GM23338 (cell line): ENCODE measurements around the gene KRTAP9-8. TPM values are rescaled to one million over a fixed set of nuclear protein-coding genes. Genes with fewer than 3 reads are reported as not detected.
"Not testable (repeated sequence)": the region's sequence is repeated elsewhere in the genome, so short reads cannot be mapped to it uniquely, and the experiment has no call there.

Experiments
- ATAC-seq: fragments of 200-7000 bp; cut with Tn5 transposase; 3 replicates; pipeline ENCODE4 v1.9.1; 2020
- DNase-seq: peaks from one replicate; pipeline ENCODE4 v3.0.0-alpha.2; 2015; ENCODE audit warnings: low spot score
- H2AFZ ChIP-seq: fragments of 200-600 bp; sonication (generic); 2 replicates; pipeline ENCODE4 v1.8.0; 2016; ENCODE audit warnings: antibody characterized with exemption, mild to moderate bottlenecking, moderate library complexity
- H3F3A ChIP-seq: fragments of 200-600 bp; sonication (generic); replicated peaks from 2 replicates; pipeline ENCODE4 v1.8.0; 2017; ENCODE audit warnings: antibody characterized with exemption, mixed run types, low read depth
- H3K27ac ChIP-seq: fragments of 200-600 bp; sonication (generic); 2 replicates; pipeline ENCODE4 v1.6.1; 2016; ENCODE audit warnings: low read depth
- H3K27me3 ChIP-seq: fragments of 200-600 bp; sonication (generic); 2 replicates; pipeline ENCODE4 v1.8.0; 2016; ENCODE audit warnings: mild to moderate bottlenecking, mixed run types, moderate library complexity; ENCODE audit not compliant: insufficient read depth
- H3K36me3 ChIP-seq: fragments of 200-600 bp; sonication (generic); 2 replicates; pipeline ENCODE4 v1.8.0; 2016; ENCODE audit warnings: mild to moderate bottlenecking; ENCODE audit not compliant: insufficient read depth
- H3K4me1 ChIP-seq: fragments of 200-600 bp; sonication (generic); 2 replicates; pipeline ENCODE4 v1.8.0; 2016; ENCODE audit warnings: mild to moderate bottlenecking, moderate library complexity; ENCODE audit not compliant: insufficient read depth
- H3K4me2 ChIP-seq: fragments of 200-600 bp; sonication (generic); 2 replicates; pipeline ENCODE4 v1.7.1; 2017; ENCODE audit warnings: mixed run types
- H3K4me3 ChIP-seq: fragments of 200-600 bp; sonication (generic); 2 replicates; pipeline ENCODE4 v1.6.1; 2016; ENCODE audit warnings: mixed run types
- H3K79me2 ChIP-seq: fragments of 200-600 bp; sonication (generic); replicated peaks from 2 replicates; pipeline ENCODE4 v1.8.0; 2017; ENCODE audit warnings: mild to moderate bottlenecking; ENCODE audit not compliant: insufficient read depth
- H3K9me2 ChIP-seq: fragments of 200-600 bp; sonication (generic); 2 replicates; pipeline ENCODE4 v1.8.0; 2017; ENCODE audit not compliant: insufficient read depth
- H4K20me1 ChIP-seq: fragments of 200-600 bp; sonication (generic); replicated peaks from 2 replicates; pipeline ENCODE4 v1.8.0; 2017; ENCODE audit warnings: mild to moderate bottlenecking; ENCODE audit not compliant: insufficient read depth
- H3K27ac Mint-ChIP-seq: 2 replicates; pipeline ENCODE4 v1.8.0; 2020; ENCODE audit warnings: inconsistent platforms, mild to moderate bottlenecking, moderate library complexity, mixed read lengths
- H3K27me3 Mint-ChIP-seq: 3 replicates; pipeline ENCODE4 v1.8.0; 2022; ENCODE audit warnings: low read depth, mild to moderate bottlenecking, moderate library complexity, mixed read lengths, inconsistent platforms; ENCODE audit not compliant: insufficient read depth, poor library complexity
- H3K36me3 Mint-ChIP-seq: 3 replicates; pipeline ENCODE4 v1.8.0; 2021; ENCODE audit warnings: low read depth, mild to moderate bottlenecking, inconsistent platforms, moderate library complexity, mixed read lengths
- H3K4me1 Mint-ChIP-seq: 3 replicates; pipeline ENCODE4 v1.8.0; 2020; ENCODE audit warnings: mild to moderate bottlenecking, inconsistent platforms, mixed read lengths
- H3K4me3 Mint-ChIP-seq: 3 replicates; pipeline ENCODE4 v1.8.0; 2021; ENCODE audit warnings: moderate library complexity, mild to moderate bottlenecking, inconsistent platforms, mixed read lengths
- H3K9me3 Mint-ChIP-seq: 3 replicates; pipeline ENCODE4 v1.8.0; 2020; ENCODE audit warnings: moderate library complexity, mild to moderate bottlenecking, inconsistent platforms, mixed read lengths
- CREB1 ChIP-seq: fragments of 250-450 bp; sonication (Bioruptor Pico); IDR thresholded peaks from 2 replicates; pipeline ENCODE4 v1.5.0; 2020; ENCODE audit warnings: low read depth, mild to moderate bottlenecking, moderate library complexity
- NANOG ChIP-seq: IDR thresholded peaks from 2 replicates; pipeline ENCODE4 v1.6.1; 2016; ENCODE audit warnings: antibody characterized with exemption, borderline replicate concordance
- POLR2AphosphoS5 ChIP-seq: IDR thresholded peaks from 2 replicates; pipeline ENCODE4 v1.6.1; 2016; ENCODE audit warnings: antibody characterized with exemption, low read depth
- REST ChIP-seq: IDR thresholded peaks from one replicate; pipeline ENCODE4 v1.6.1; 2018; ENCODE audit warnings: antibody characterized with exemption; ENCODE audit not compliant: unreplicated experiment
- STAT1 ChIP-seq: IDR thresholded peaks from one replicate; pipeline ENCODE4 v1.6.1; 2016; ENCODE audit warnings: antibody characterized with exemption; ENCODE audit not compliant: unreplicated experiment
- ZNF114 ChIP-seq: fragments of 250-450 bp; sonication (Bioruptor Pico); IDR thresholded peaks from 2 replicates; pipeline ENCODE4 v1.5.0; 2020; ENCODE audit warnings: mild to moderate bottlenecking, moderate library complexity
- polyA plus RNA-seq: library from polyadenylated mRNA; unstranded; fragments of >200 nt; fragmentation: Nextera tagmentation; extraction: Ambion mirVana; gene quantifications from 2 replicates; pipeline ENCODE4 v1.2.1, GENCODE V29; 2016
- total RNA-seq: library from RNA; depleted of rRNA; stranded (reverse); fragments of >200 nt; shearing (Covaris generic); gene quantifications from 2 replicates; pipeline ENCODE4 v1.2.3, GENCODE V29; 2014
- TF ChIP-seq, protein P1 (sequence below), 2 experiments: fragments of 200-600 bp in 1 of 2; sonication (generic) in 1 of 2; conservative IDR thresholded peaks; 2 replicates each; pipeline versions ENCODE4 v1.5.1 to v1.6.1; 2016 to 2017; ENCODE audit warnings: antibody characterized with exemption in 2 of 2, low read depth in 2 of 2, mild to moderate bottlenecking in 2 of 2, moderate library complexity in 1 of 2

The KRTAP9-8 gene
- total and polyA plus RNA-seq, 2 experiments from 2014 or later: not detected

GRCh38 chr17:41237116-41237515 is 683 bp upstream of the KRTAP9-8 start:
- not testable (repeated sequence) for H4K20me1 ChIP-seq, H3F3A ChIP-seq, H3K79me2 ChIP-seq, H3K36me3 Mint-ChIP-seq, H3K27me3 ChIP-seq, H3K4me2 ChIP-seq, ATAC-seq, H3K4me3 Mint-ChIP-seq, H2AFZ ChIP-seq, H3K4me1 Mint-ChIP-seq, H3K4me1 ChIP-seq, H3K36me3 ChIP-seq, H3K9me2 ChIP-seq, DNase-seq, H3K27ac Mint-ChIP-seq, H3K27ac ChIP-seq, H3K27me3 Mint-ChIP-seq, H3K4me3 ChIP-seq
- H3K9me3 Mint-ChIP-seq: peaks cover 11% of the 10 kb centered on the region

- H3K79me2 ChIP-seq, H3K4me1 Mint-ChIP-seq, H3K9me3 Mint-ChIP-seq, H3K36me3 Mint-ChIP-seq, ATAC-seq, H3K36me3 ChIP-seq, H3K27me3 ChIP-seq, H3K27me3 Mint-ChIP-seq, H4K20me1 ChIP-seq, H3K27ac Mint-ChIP-seq, H3F3A ChIP-seq, H3K9me2 ChIP-seq, H3K4me1 ChIP-seq, H3K4me3 Mint-ChIP-seq, DNase-seq, H3K4me2 ChIP-seq, H3K4me3 ChIP-seq, H3K27ac ChIP-seq, H2AFZ ChIP-seq: not testable (repeated sequence)
These were observed 9.4 kb downstream of the KRTAP9-8 start for GRCh38 chr17:41246995-41247787.

DNA sequence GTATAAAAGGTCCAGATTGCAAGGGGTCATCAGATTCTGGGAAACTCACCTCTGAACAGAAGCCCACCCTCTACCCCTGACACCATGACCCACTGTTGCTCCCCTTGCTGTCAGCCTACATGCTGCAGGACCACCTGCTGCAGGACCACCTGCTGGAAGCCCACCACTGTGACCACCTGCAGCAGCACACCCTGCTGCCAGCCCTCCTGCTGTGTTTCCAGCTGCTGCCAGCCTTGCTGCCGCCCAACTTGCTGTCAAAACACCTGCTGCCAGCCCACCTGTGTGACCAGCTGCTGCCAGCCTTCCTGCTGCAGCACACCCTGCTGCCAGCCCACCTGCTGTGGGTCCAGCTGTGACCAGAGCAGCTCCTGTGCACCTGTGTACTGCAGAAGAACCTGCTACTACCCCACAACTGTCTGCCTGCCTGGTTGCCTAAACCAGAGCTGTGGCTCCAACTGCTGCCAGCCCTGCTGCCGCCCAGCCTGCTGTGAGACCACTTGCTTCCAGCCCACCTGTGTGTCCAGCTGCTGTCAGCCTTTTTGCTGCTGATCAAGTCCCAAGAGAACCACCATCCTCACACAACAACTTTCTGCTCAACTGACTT is 11.9 kb downstream of the KRTAP9-8 start, which contains the start of gene KRTAP9-4:
KRTAP9-4 (plus strand) TSS at position 51 of the 604 bp plus-strand sequence; CDS start at position 85, 34 bp downstream.
- not testable (repeated sequence) for H3K4me3 Mint-ChIP-seq, H3K36me3 Mint-ChIP-seq, H3K9me2 ChIP-seq, H3K27ac ChIP-seq, H4K20me1 ChIP-seq, DNase-seq, H3K36me3 ChIP-seq, H3K9me3 Mint-ChIP-seq, ATAC-seq, H3K4me2 ChIP-seq, H3K4me3 ChIP-seq, H3K4me1 Mint-ChIP-seq, H2AFZ ChIP-seq, H3K27ac Mint-ChIP-seq, H3K27me3 Mint-ChIP-seq, H3F3A ChIP-seq, H3K27me3 ChIP-seq, H3K79me2 ChIP-seq, H3K4me1 ChIP-seq

DNA sequence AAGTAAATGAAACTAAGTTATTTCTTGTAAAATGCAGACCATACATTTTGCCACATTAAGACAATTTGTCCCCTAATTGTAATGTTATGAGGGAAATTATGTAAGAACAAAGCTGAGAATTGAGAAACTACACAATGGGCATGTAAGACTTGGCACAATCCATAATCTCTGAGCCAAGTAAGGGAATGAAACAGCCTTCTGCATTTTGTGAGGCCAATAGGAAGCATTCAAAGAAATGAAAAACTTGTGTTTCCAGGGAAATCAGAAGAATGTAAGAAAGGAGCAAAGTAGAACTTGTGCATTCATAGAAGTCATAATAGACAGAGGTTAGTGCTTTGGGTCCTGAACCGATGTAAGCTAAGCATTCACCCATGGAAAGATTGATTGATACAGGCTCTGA is 13.5 kb downstream of the KRTAP9-8 start:
- no peak overlapping the region for H3K27ac Mint-ChIP-seq
- Histone ChIP-seq H4K20me1 (no peaks in the 10 kb centered on the region), H3K4me2 (no peak overlapping the region), H3K4me3 (no peak overlapping the region), H3K4me1 (no peaks in the 10 kb centered on the region), H3K27me3 (no peaks in the 10 kb centered on the region), H3K9me2 (no peaks in the 10 kb centered on the region), H3K36me3 (no peaks in the 10 kb centered on the region), H3F3A (no peaks in the 10 kb centered on the region), H2AFZ (no peak overlapping the region), H3K27ac (no peak overlapping the region), H3K79me2 (no peaks in the 10 kb centered on the region)
- H3K36me3 Mint-ChIP-seq: no peaks in the 10 kb centered on the region
- no peak for ATAC-seq
- no peak for TF ChIP-seq CREB1 (CRISPR knock-in tag)
- no peak for TF ChIP-seq NANOG
- TF ChIP-seq STAT1: no peak
- no peak for TF ChIP-seq ZNF114
- TF ChIP-seq, protein P1, sequence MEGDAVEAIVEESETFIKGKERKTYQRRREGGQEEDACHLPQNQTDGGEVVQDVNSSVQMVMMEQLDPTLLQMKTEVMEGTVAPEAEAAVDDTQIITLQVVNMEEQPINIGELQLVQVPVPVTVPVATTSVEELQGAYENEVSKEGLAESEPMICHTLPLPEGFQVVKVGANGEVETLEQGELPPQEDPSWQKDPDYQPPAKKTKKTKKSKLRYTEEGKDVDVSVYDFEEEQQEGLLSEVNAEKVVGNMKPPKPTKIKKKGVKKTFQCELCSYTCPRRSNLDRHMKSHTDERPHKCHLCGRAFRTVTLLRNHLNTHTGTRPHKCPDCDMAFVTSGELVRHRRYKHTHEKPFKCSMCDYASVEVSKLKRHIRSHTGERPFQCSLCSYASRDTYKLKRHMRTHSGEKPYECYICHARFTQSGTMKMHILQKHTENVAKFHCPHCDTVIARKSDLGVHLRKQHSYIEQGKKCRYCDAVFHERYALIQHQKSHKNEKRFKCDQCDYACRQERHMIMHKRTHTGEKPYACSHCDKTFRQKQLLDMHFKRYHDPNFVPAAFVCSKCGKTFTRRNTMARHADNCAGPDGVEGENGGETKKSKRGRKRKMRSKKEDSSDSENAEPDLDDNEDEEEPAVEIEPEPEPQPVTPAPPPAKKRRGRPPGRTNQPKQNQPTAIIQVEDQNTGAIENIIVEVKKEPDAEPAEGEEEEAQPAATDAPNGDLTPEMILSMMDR (conservative IDR thresholded peaks at IDR 0.05; ENCODE audit: low read depth in 2 of 2): no peak
- TF ChIP-seq POLR2AphosphoS5: no peak
- TF ChIP-seq REST: no peak
- H3K9me3 Mint-ChIP-seq: no peaks in the 10 kb centered on the region
- DNase-seq: no peak
- peaks cover 4% of the 10 kb centered on the region; the same call in 2 of the 3 replicates for H3K4me1 Mint-ChIP-seq
- H3K4me3 Mint-ChIP-seq: no peak overlapping the region
- H3K27me3 Mint-ChIP-seq: peaks cover 2% of the 10 kb centered on the region
